Activated naive CD4-positive, alpha-beta T cell treated with anti-CD3 and anti-CD28 coated beads, Interleukin-2, amount 10 ng/mL, durations not matched to agents 5 hours and 36 hours (primary cell): ENCODE results near the gene GTF2IRD1. TPM values are rescaled to one million over a fixed set of nuclear protein-coding genes. Genes with fewer than 3 reads are reported as not detected.

ENCODE experiments used
- total RNA-seq, 2 experiments: library from RNA; stranded (reverse); gene quantifications; one replicate each; pipeline ENCODE4 v1.2.3, GENCODE V29; 2021

GTF2IRD1 gene
- 1 to 10 TPM; 2.1 to 2.5 TPM for total RNA-seq

GRCh38 chr7:74453322-74454011 lies at the start of gene GTF2IRD1:
Gene GTF2IRD1, plus strand, starts transcription at chr7:74453906. Its CDS starts 54,175 bp downstream, at chr7:74508081.

Other genes starting within 250 kb of the GTF2IRD1 start
- 10 to 100 TPM; 16.5 to 18.5 TPM for gene LAT2, start 243.9 kb upstream of the GTF2IRD1 start, total RNA-seq
- gene RFC2, start 199.5 kb upstream of the GTF2IRD1 start, total RNA-seq, result 10 to 100 TPM; 35.4 to 41.0 TPM
- gene CLIP2, start 164.5 kb upstream of the GTF2IRD1 start, total RNA-seq, result 1 to 10 TPM; 1.2 to 1.7 TPM
- gene GTF2I, start 203.8 kb downstream of the GTF2IRD1 start, total RNA-seq, result 100 to 1,000 TPM; 161 to 167 TPM